PFSK-1 (cell line): Measurements from ENCODE around the gene STEAP1B.

Experiments used
- FOXP2 ChIP-seq: optimal IDR thresholded peaks from 2 replicates; pipeline ENCODE3; 2011; ENCODE audit warnings: borderline replicate concordance, control low read depth, inconsistent platforms; ENCODE audit not compliant: insufficient read depth; ENCODE audit errors: extremely low read length, extremely low read depth
- POLR2AphosphoS5 ChIP-seq: IDR thresholded peaks from 2 replicates; pipeline ENCODE4 v1.6.1; 2012; ENCODE audit warnings: low read depth, mild to moderate bottlenecking, control low read depth, low read length, moderate library complexity
- REST ChIP-seq, 2 experiments: IDR thresholded peaks; 2 replicates each; pipeline versions ENCODE4 v1.6.1 to v1.8.0; 2011 to 2012; ENCODE audit warnings: low read depth in 2 of 2, low read length in 2 of 2, control low read depth in 1 of 2, inconsistent platforms in 1 of 2, mild to moderate bottlenecking in 1 of 2, moderate library complexity in 1 of 2; ENCODE audit not compliant: insufficient read depth in 1 of 2
- SIN3A ChIP-seq: IDR thresholded peaks from 2 replicates; pipeline ENCODE4 v1.6.1; 2012; ENCODE audit warnings: mild to moderate bottlenecking, low read length, moderate library complexity, borderline replicate concordance; ENCODE audit not compliant: insufficient read depth
- TAF1 ChIP-seq: IDR thresholded peaks from 2 replicates; pipeline ENCODE4 v1.6.1; 2012; ENCODE audit warnings: low read length, control low read depth, borderline replicate concordance; ENCODE audit not compliant: insufficient read depth

STEAP1B gene

DNA sequence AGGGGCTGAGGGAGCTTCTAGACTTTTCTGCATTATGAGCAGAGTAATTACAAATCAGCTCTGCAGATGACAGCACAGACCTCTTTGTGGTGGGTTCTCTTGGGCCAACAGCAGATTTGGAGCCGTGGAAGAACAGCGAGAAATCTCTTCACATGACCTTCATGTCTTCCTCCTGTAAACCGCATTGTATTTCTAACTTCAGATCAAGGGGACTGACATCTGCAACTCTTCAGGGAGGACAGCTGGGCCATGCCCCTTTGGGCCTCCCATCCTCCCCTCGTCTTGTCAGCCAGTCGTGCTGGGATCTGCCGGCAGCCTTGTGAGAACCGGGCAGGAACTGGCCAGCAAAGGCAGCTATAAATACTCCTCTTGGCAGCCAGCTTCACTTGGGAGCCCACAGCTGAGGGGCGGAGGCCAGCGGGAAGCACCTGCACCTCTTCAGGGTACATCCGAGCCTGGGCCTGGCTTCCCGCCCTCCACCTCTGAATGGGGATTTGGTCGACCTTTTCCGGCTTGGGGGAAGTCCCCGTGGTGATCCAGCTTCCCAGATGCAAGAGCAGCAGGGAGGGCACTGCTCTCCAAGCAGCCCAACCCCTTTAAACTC, 54.7 kb downstream of the STEAP1B start:
- TF ChIP-seq POLR2AphosphoS5 (no peak), REST (IDR thresholded peaks at IDR 0.05; ENCODE audit: insufficient read depth in 1 of 2, low read depth in 2 of 2, low read length in 2 of 2) (no peak), SIN3A (no peak), TAF1 (no peak), FOXP2 (no peak)

DNA sequence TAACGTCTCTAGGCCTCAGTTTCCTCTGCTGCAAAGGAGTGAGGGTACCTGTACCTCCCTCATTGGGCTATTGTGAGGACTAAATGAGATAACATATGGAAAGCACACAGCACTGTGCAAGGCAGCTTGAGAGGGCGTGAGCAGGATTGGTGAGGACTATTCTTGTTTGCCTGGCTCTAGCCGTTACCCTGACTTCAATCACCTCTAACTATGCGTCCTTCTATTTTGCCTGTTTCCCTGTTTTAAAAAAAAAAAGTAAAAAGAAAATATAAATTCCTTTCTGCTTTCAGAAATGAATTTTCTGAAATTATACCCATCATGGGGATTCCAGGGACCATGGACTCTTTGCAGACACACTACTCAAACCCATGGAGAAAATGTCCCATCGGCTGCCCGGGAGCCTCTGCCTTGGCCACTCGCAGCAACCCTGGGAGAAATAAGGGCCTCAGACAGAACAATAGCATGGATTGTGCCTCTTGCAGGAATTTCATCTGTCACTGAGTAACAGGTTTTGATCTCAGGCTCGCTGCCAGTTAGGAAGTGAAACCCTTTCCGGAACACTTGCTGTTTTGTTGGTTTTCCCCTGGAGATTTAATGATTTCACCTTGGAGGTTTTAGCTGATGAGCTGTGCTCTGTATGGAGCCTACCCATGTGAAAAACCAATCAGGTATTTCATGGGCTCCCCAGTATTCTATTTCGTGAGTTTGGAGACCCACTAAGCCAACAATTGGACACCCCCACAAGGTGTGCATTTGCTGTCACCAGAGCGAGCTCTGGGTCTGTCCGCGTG, 55.6 kb downstream of the STEAP1B start:
- TF ChIP-seq POLR2AphosphoS5 (no peak), FOXP2 (no peak), REST (IDR thresholded peaks at IDR 0.05; ENCODE audit: insufficient read depth in 1 of 2, low read depth in 2 of 2, low read length in 2 of 2) (no peak), TAF1 (no peak), SIN3A (no peak)

DNA sequence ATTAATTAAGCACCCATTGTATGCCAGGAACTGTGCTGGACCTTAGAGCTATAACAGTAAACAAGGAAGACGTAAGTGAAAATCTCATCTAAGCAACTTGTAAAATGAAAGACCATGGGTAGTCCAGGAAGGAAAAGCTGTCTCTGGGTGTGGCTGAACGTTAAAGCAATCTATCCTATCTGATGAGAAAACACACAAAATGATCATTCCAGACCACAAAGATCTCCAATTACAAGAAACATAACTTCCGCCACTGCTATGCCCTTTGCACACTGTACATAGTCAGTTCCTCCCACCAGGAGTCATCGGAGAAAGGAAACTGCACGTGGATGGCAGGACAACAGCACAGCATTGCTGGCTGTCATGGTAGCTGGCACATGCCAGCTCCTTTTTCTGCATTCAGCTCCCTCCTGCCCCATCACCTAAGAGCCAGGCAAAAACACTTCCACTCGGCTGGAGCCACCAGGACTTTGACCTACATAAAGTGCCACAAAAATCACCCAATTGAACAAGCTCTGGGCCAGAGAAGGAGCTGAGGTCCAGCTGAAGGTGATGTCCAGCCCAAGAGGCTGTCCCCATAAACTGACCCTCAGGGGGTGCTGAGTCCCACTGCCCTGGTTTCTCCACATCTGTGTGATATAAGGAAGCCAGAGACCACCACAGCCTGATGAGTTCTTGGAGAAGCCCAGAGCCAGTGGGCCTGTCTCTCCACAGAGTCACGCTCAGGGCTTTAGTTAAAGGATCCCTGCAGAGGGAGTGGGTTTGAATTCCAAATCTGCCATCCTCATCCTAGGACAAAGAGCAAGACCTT, 56.4 kb downstream of the STEAP1B start:
- TF ChIP-seq POLR2AphosphoS5: no peak
- no peak for TF ChIP-seq TAF1
- no peak for TF ChIP-seq REST (IDR thresholded peaks at IDR 0.05; ENCODE audit: insufficient read depth in 1 of 2, low read depth in 2 of 2, low read length in 2 of 2)
- TF ChIP-seq SIN3A: no peak
- no peak for TF ChIP-seq FOXP2

DNA sequence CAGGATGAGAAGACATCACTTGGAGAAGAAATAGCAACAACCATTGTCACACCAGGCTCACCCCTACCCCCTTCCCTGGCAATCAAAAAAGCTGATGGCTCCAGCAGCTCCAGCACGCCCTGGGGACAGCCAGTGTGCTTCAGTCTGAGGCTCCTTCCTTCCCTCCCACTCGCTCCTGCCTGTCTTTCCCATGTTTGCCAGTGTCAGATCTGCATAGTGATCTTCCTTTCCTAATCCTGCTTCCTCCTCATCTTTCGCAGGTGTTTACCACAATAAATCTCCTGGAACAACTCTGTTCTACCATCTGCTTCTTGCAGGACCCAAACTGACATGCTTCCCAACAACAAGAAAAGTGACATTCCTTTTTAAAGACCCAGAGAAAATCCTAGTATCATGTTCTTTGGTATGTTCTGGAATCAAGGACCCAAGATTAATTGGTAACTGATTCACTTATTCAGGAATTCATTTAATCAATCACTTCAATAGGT, 57.1 kb downstream of the STEAP1B start:
- TF ChIP-seq FOXP2: no peak
- TF ChIP-seq REST (IDR thresholded peaks at IDR 0.05; ENCODE audit: insufficient read depth in 1 of 2, low read depth in 2 of 2, low read length in 2 of 2): no peak
- TF ChIP-seq POLR2AphosphoS5: no peak
- TF ChIP-seq TAF1: no peak
- no peak for TF ChIP-seq SIN3A
